GM19035 (cell line): ENCODE data around the gene KRTAP29-1.
"Not testable (repeated sequence)": the region's sequence is repeated elsewhere in the genome, so short reads cannot be mapped to it uniquely, and the experiment has no call there.

Experiments used
- ATAC-seq: cut with Tn5 transposase; IDR thresholded peaks from one replicate; pipeline ENCODE4 v1.9.1; 2021; ENCODE audit not compliant: unreplicated experiment

KRTAP29-1 gene

GRCh38 chr17:41302981-41303380, 330 bp upstream of the KRTAP29-1 start:
- ATAC-seq, result no peak

GRCh38 chr17:41301204-41301790, 1.4 kb downstream of the KRTAP29-1 start:
- no peak for ATAC-seq

GRCh38 chr17:41298458-41299135, 4.1 kb downstream of the KRTAP29-1 start:
- ATAC-seq, result no peak

GRCh38 chr17:41296846-41297245, 5.8 kb downstream of the KRTAP29-1 start:
- ATAC-seq, result no peak

GRCh38 chr17:41294016-41294415, 8.6 kb downstream of the KRTAP29-1 start:
- no peak for ATAC-seq

- ATAC-seq, result no peak
Observed at GRCh38 chr17:41287050-41287449, 15.6 kb downstream of the KRTAP29-1 start.

GRCh38 chr17:41284546-41284945, 18.1 kb downstream of the KRTAP29-1 start:
- no peak for ATAC-seq

GRCh38 chr17:41284043-41284442, 18.6 kb downstream of the KRTAP29-1 start:
- no peak for ATAC-seq

GRCh38 chr17:41278176-41278955, 24.3 kb downstream of the KRTAP29-1 start:
- ATAC-seq, result no peak

GRCh38 chr17:41275648-41276190, 26.9 kb downstream of the KRTAP29-1 start, which contains the start of gene KRTAP9-7:
TSS of gene KRTAP9-7 (plus strand) at chr17:41275698. CDS start at chr17:41275698, 0 bp downstream.
- not testable (repeated sequence) for ATAC-seq

- ATAC-seq, result no peak
Observed at GRCh38 chr17:41271858-41272257, 30.8 kb downstream of the KRTAP29-1 start.

GRCh38 chr17:41271323-41271722, 31.3 kb downstream of the KRTAP29-1 start:
- not testable (repeated sequence) for ATAC-seq

GRCh38 chr17:41267711-41268110, 34.9 kb downstream of the KRTAP29-1 start:
- ATAC-seq, result no peak

- ATAC-seq, result no peak
Observed at GRCh38 chr17:41265078-41265477, 37.6 kb downstream of the KRTAP29-1 start, which contains the start of gene KRTAP9-6. TSS of gene KRTAP9-6 (plus strand) at chr17:41265378. CDS start at chr17:41265378, 0 bp downstream.

GRCh38 chr17:41264599-41264998, 38.1 kb downstream of the KRTAP29-1 start:
- ATAC-seq, result no peak

GRCh38 chr17:41263212-41263611, 39.4 kb downstream of the KRTAP29-1 start:
- ATAC-seq, result no peak

GRCh38 chr17:41258406-41258805, 44.2 kb downstream of the KRTAP29-1 start:
- ATAC-seq, result no peak

- no peak for ATAC-seq
Observed at GRCh38 chr17:41256291-41256685, 46.4 kb downstream of the KRTAP29-1 start.

GRCh38 chr17:41255381-41256290, 47.0 kb downstream of the KRTAP29-1 start, which contains the start of gene KRTAP9-9:
TSS of gene KRTAP9-9 (plus strand) at chr17:41255384.
- not testable (repeated sequence) for ATAC-seq

- no peak for ATAC-seq
Observed at GRCh38 chr17:41254861-41255260, 47.8 kb downstream of the KRTAP29-1 start.
